Left ventricle myocardium inferior (tissue), 1 donor: ENCODE measurements around the gene MOBP. TPM values are rescaled to one million over a fixed set of nuclear protein-coding genes. Genes with fewer than 3 reads are reported as not detected.
A peak's percentile ranks its signal among the peaks of the same experiment; 100 is the strongest.

Source experiments
- DNase-seq: peaks from one replicate; pipeline ENCODE4 v3.0.0-alpha.2; 2020
- H3K27ac ChIP-seq: fragments of 200-600 bp; replicated peaks from 2 replicates; pipeline ENCODE4 v1.8.0; 2021
- H3K27me3 ChIP-seq: fragments of 200-600 bp; 2 replicates; pipeline ENCODE4 v1.8.0; 2021; ENCODE audit warnings: low read depth
- H3K36me3 ChIP-seq: fragments of 200-600 bp; 2 replicates; pipeline ENCODE4 v1.8.0; 2021
- H3K4me1 ChIP-seq: fragments of 200-600 bp; 2 replicates; pipeline ENCODE4 v1.8.0; 2021
- H3K4me3 ChIP-seq: fragments of 200-600 bp; 2 replicates; pipeline ENCODE4 v1.8.0; 2021; ENCODE audit warnings: mild to moderate bottlenecking, moderate library complexity
- H3K9me3 ChIP-seq: fragments of 200-600 bp; replicated peaks from 2 replicates; pipeline ENCODE4 v1.8.0; 2021
- CTCF ChIP-seq: fragments of 200-600 bp; IDR thresholded peaks from 2 replicates; pipeline ENCODE4 v1.8.0; 2021; ENCODE audit warnings: antibody characterized with exemption, mild to moderate bottlenecking, borderline replicate concordance
- intact Hi-C: fragments of 100-400 bp; cut with micrococcal nuclease; formaldehyde crosslinking; loops from one replicate; pipeline ENCODE4 v1.11.0; 2022
- total RNA-seq: library from RNA; stranded (reverse); fragmentation: NEBNext Ultra II Directional; extraction: Animal tissue kit (Norgen Biotek cat#: 25700); gene quantifications from one replicate; pipeline ENCODE4 v1.2.1, GENCODE V29; 2021
- donor health status: DM: no; HTN: yes; CAD: no; lungs with severe emphysema.

The MOBP gene
- total RNA-seq, 1 donor from 2014 or later: not detected

- no peak overlapping the region for H3K4me3 ChIP-seq
- H3K27me3 ChIP-seq: peaks cover 78% of the 10 kb centered on the region
- no peaks in the 10 kb centered on the region for H3K36me3 ChIP-seq
- H3K27ac ChIP-seq: no peak overlapping the region
- peaks cover 8% of the 10 kb centered on the region for H3K4me1 ChIP-seq
- H3K9me3 ChIP-seq: no peaks in the 10 kb centered on the region
- no peak for TF ChIP-seq CTCF
- DNase-seq: no peak
- intact Hi-C loops: no loop called here
Measured at GRCh38 chr3:39499651-39500273, 32.3 kb downstream of the MOBP start.

GRCh38 chr3:39501059-39501458, 33.6 kb downstream of the MOBP start:
- no peak for TF ChIP-seq CTCF
- peaks cover 8% of the 10 kb centered on the region for H3K4me1 ChIP-seq

GRCh38 chr3:39501968-39502837, 34.7 kb downstream of the MOBP start:
- no peak for DNase-seq
- Histone ChIP-seq H3K9me3 (no peaks in the 10 kb centered on the region), H3K4me1 (peaks cover 8% of the 10 kb centered on the region), H3K27ac (no peak overlapping the region), H3K36me3 (no peaks in the 10 kb centered on the region), H3K4me3 (peak overlapping the region; percentile 49), H3K27me3 (peaks cover 82% of the 10 kb centered on the region)
- no peak for TF ChIP-seq CTCF
- intact Hi-C loops: no loop called here

More at GRCh38 chr3:39501059-39501458, 33.6 kb downstream of the MOBP start:
- Histone ChIP-seq H3K9me3 (no peaks in the 10 kb centered on the region), H3K36me3 (no peaks in the 10 kb centered on the region), H3K27ac (no peak overlapping the region), H3K4me3 (no peak overlapping the region), H3K27me3 (peaks cover 83% of the 10 kb centered on the region)
- no peak for DNase-seq
- intact Hi-C loops: no loop called here

- Histone ChIP-seq H3K36me3 (no peaks in the 10 kb centered on the region), H3K27me3 (peaks cover 85% of the 10 kb centered on the region), H3K27ac (no peak overlapping the region), H3K4me3 (peak overlapping the region; percentile 49), H3K4me1 (peaks cover 8% of the 10 kb centered on the region), H3K9me3 (no peaks in the 10 kb centered on the region)
- DNase-seq: no peak
- TF ChIP-seq CTCF: no peak
- intact Hi-C loops: no loop called here
Measured at GRCh38 chr3:39502838-39503145, 35.3 kb downstream of the MOBP start.

- TF ChIP-seq CTCF: no peak
- intact Hi-C loops: no loop called here
- no peaks in the 10 kb centered on the region for H3K36me3 ChIP-seq
- H3K4me1 ChIP-seq: peaks cover 8% of the 10 kb centered on the region
- H3K4me3 ChIP-seq: no peak overlapping the region
- H3K27ac ChIP-seq: no peak overlapping the region
- peaks cover 66% of the 10 kb centered on the region for H3K27me3 ChIP-seq
- no peak for DNase-seq
- peaks cover 9% of the 10 kb centered on the region for H3K9me3 ChIP-seq
Measured at GRCh38 chr3:39505866-39506742, 38.6 kb downstream of the MOBP start.
